Nephron (organoid): ENCODE data around the gene NEDD4L.
A peak's percentile ranks its signal among the peaks of the same experiment; 100 is the strongest.

Source experiments
- H3K27ac Mint-ChIP-seq, 3 experiments: 2 replicates each; pipeline ENCODE4 v1.8.0; 2020; ENCODE audit warnings: mixed read lengths in 3 of 3, mild to moderate bottlenecking in 2 of 3, moderate library complexity in 1 of 3
- H3K27me3 Mint-ChIP-seq: 2 replicates; pipeline ENCODE4 v1.8.0; 2021; ENCODE audit warnings: low read depth, mild to moderate bottlenecking, moderate library complexity, mixed read lengths
- H3K36me3 Mint-ChIP-seq: 2 replicates; pipeline ENCODE4 v1.8.0; 2020; ENCODE audit warnings: low read depth, mixed read lengths
- H3K4me1 Mint-ChIP-seq: 2 replicates; pipeline ENCODE4 v1.8.0; 2020; ENCODE audit warnings: mixed read lengths
- H3K4me3 Mint-ChIP-seq, 3 experiments: 2 replicates each; pipeline ENCODE4 v1.8.0; 2020; ENCODE audit warnings: mild to moderate bottlenecking in 3 of 3, mixed read lengths in 3 of 3, moderate library complexity in 2 of 3
- H3K9me3 Mint-ChIP-seq: 2 replicates; pipeline ENCODE4 v1.8.0; 2020; ENCODE audit warnings: mixed read lengths
- CTCF ChIP-seq, 3 experiments: fragments of 200-600 bp; sonication (generic); IDR thresholded peaks; one replicate each; pipeline ENCODE4 v1.5.0; 2021; ENCODE audit warnings: antibody characterized with exemption in 3 of 3; ENCODE audit not compliant: unreplicated experiment in 3 of 3

Gene NEDD4L

GRCh38 chr18:58128381-58129374 lies 84.7 kb downstream of the NEDD4L start:
- no peaks in the 10 kb centered on the region for H3K36me3 Mint-ChIP-seq
- H3K4me3 Mint-ChIP-seq: peak overlapping the region in 2 of 3 experiments; percentile 24 to 57
- H3K27me3 Mint-ChIP-seq: peaks cover 4% of the 10 kb centered on the region
- no peak overlapping the region for H3K27ac Mint-ChIP-seq
- TF ChIP-seq CTCF (IDR thresholded peaks at IDR 0.05; ENCODE audit: unreplicated experiment in 3 of 3): no peak
- H3K9me3 Mint-ChIP-seq: no peaks in the 10 kb centered on the region
- peaks cover 6% of the 10 kb centered on the region for H3K4me1 Mint-ChIP-seq

- Mint-ChIP-seq H3K9me3 (no peaks in the 10 kb centered on the region), H3K4me3 (no peak overlapping the region), H3K4me1 (peaks cover 24% of the 10 kb centered on the region), H3K36me3 (no peaks in the 10 kb centered on the region), H3K27me3 (no peaks in the 10 kb centered on the region), H3K27ac (no peak overlapping the region)
- no peak for TF ChIP-seq CTCF (IDR thresholded peaks at IDR 0.05; ENCODE audit: unreplicated experiment in 3 of 3)
Measured at GRCh38 chr18:58132595-58133261, 88.7 kb downstream of the NEDD4L start.

- Mint-ChIP-seq H3K9me3 (no peaks in the 10 kb centered on the region), H3K36me3 (no peaks in the 10 kb centered on the region), H3K4me3 (peak overlapping the region in 1 of 3 experiments; percentile 17), H3K27ac (peak overlapping the region; percentile 74 to 83 (median 82)), H3K4me1 (peaks cover 25% of the 10 kb centered on the region), H3K27me3 (no peaks in the 10 kb centered on the region)
- TF ChIP-seq CTCF (IDR thresholded peaks at IDR 0.05; ENCODE audit: unreplicated experiment in 3 of 3): no peak
Measured at GRCh38 chr18:58135183-58135641, 91.2 kb downstream of the NEDD4L start.

GRCh38 chr18:58135701-58136331 lies 91.8 kb downstream of the NEDD4L start:
- peak overlapping the region in 2 of 3 experiments; percentile 17 to 28 for H3K4me3 Mint-ChIP-seq
- no peaks in the 10 kb centered on the region for H3K9me3 Mint-ChIP-seq
- no peaks in the 10 kb centered on the region for H3K27me3 Mint-ChIP-seq
- TF ChIP-seq CTCF (IDR thresholded peaks at IDR 0.05; ENCODE audit: unreplicated experiment in 3 of 3): peak; percentile 73 to 74 (median 73)
- peak overlapping the region; percentile 74 to 83 (median 82) for H3K27ac Mint-ChIP-seq
- peaks cover 31% of the 10 kb centered on the region for H3K4me1 Mint-ChIP-seq
- H3K36me3 Mint-ChIP-seq: no peaks in the 10 kb centered on the region

- H3K4me1 Mint-ChIP-seq: peaks cover 37% of the 10 kb centered on the region
- no peaks in the 10 kb centered on the region for H3K27me3 Mint-ChIP-seq
- no peaks in the 10 kb centered on the region for H3K9me3 Mint-ChIP-seq
- H3K4me3 Mint-ChIP-seq: no peak overlapping the region
- no peak for TF ChIP-seq CTCF (IDR thresholded peaks at IDR 0.05; ENCODE audit: unreplicated experiment in 3 of 3)
- no peaks in the 10 kb centered on the region for H3K36me3 Mint-ChIP-seq
- peak overlapping the region in 2 of 3 experiments; percentile 10 to 26 for H3K27ac Mint-ChIP-seq
Measured at GRCh38 chr18:58136879-58137278, 92.9 kb downstream of the NEDD4L start.
